ENCODE measurements around the gene SERTAD2.

The SERTAD2 gene

DNA sequence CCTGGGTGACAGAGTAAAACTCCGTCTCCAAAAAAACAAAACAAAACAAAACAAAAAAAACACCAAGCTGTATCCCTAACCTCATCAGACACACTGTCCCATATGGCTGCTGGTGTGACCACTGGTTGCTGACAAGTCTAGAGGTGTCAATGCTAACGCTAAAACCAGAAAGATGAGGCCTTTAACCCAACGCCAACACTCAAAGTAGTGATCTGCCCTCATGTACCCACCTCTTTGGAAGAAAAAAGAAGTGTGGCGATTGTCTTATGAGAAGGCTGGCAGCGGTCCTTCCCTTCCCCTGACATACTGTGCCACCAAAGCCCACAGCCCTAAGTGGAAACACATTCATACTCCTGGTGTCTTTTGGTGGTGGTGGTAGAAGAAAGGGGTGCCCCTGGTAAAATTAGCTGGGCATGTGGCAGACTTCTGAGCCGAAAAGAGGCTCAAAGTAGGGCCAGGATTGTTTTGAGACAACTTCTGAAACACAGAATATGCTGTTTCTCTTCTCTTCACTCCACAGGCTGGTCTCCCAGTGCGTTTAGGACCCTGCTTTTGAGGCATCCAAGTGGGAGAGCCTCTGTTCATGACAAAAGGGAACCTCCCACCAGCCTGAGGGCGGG lies 9.8 kb downstream of the SERTAD2 start:
- DNase-seq (ENCODE audit: low read depth), result no peak
- TF ChIP-seq MYC (IDR thresholded peaks at IDR 0.05; ENCODE audit: low read depth, low read length) (no peak), POLR2A (IDR thresholded peaks at IDR 0.05; ENCODE audit: extremely low read depth, insufficient read length) (no peak)
- TF ChIP-seq, protein P1, sequence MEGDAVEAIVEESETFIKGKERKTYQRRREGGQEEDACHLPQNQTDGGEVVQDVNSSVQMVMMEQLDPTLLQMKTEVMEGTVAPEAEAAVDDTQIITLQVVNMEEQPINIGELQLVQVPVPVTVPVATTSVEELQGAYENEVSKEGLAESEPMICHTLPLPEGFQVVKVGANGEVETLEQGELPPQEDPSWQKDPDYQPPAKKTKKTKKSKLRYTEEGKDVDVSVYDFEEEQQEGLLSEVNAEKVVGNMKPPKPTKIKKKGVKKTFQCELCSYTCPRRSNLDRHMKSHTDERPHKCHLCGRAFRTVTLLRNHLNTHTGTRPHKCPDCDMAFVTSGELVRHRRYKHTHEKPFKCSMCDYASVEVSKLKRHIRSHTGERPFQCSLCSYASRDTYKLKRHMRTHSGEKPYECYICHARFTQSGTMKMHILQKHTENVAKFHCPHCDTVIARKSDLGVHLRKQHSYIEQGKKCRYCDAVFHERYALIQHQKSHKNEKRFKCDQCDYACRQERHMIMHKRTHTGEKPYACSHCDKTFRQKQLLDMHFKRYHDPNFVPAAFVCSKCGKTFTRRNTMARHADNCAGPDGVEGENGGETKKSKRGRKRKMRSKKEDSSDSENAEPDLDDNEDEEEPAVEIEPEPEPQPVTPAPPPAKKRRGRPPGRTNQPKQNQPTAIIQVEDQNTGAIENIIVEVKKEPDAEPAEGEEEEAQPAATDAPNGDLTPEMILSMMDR (IDR thresholded peaks at IDR 0.05; ENCODE audit: low read depth, low read length), result no peak
- TF ChIP-seq, protein P2, sequence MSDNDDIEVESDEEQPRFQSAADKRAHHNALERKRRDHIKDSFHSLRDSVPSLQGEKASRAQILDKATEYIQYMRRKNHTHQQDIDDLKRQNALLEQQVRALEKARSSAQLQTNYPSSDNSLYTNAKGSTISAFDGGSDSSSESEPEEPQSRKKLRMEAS (IDR thresholded peaks at IDR 0.05; ENCODE audit: low read depth, low read length), result no peak
- H3K4me3 ChIP-seq (ENCODE audit: low read depth, low read length), result peak overlapping the region; percentile 81

DNA sequence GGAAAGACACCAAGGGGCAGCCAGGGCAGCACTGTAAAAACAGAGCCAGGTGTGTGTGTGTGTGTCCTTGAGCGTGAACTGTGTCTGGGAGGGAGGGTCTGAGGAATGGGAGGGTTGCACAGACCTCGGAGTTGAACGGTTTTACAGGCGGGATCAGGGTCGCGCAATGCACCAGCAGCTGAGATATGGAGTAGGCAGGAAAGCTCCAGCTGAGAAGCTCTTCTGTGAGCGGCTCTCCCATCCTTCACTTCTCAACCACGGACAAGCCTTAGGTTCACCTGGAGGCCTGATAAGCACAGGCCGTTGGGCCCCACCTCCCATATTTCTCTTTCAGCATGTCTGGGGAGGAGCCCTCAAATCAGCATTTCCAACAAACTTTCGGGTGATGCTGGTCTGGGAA lies 12.1 kb downstream of the SERTAD2 start:
- no peak for DNase-seq (ENCODE audit: low read depth)
- TF ChIP-seq POLR2A (IDR thresholded peaks at IDR 0.05; ENCODE audit: extremely low read depth, insufficient read length), result no peak
- TF ChIP-seq, protein P2 (IDR thresholded peaks at IDR 0.05; ENCODE audit: low read depth, low read length), result no peak
- no peak for TF ChIP-seq MYC (IDR thresholded peaks at IDR 0.05; ENCODE audit: low read depth, low read length)
- TF ChIP-seq, protein P1 (IDR thresholded peaks at IDR 0.05; ENCODE audit: low read depth, low read length), result no peak
- H3K4me3 ChIP-seq (ENCODE audit: low read depth, low read length), result no peak overlapping the region

DNA sequence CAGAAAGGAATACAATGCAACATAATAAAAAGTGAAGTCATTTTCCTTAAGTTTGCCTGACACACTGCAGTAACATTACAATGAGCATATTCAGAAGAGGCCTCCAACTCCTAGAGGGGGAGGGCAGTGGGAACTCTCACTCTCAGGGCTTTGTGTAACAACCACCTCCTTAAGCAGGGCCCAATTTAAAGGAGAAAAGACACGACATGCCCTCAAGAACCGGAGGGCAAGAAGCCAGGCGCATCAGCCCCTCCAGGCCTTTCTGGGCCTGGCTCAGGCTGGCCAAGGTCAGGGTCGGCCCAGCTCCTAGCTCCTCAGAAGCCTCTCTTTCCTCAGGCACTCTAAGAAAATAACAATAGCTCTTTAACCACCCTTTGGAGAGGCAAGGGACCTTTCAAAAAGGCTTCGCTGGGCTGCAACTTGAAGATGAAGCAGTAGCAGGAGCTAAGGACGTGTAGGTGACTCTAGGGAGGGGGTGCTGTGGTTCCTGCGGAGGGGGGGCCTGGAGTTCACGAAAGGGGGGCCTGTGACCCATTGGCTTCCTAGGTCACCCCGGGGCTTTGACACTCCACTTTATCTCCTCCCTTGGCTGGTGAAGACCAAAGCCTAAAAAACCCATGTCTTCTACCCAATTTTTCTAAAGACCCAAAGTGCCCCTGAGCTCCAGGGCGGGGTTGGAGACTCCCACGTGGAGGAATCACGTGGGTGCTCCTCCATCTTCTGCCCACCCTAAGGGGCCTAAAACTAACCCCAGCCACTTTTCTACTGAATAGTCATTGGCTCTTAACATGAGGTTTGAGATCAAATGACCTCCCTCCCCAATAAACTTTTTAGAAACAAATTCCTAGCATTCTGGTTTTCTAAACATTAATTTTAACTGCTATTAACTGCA lies 13.3 kb downstream of the SERTAD2 start:
- DNase-seq (ENCODE audit: low read depth), result peak; percentile 53
- no peak for TF ChIP-seq POLR2A (IDR thresholded peaks at IDR 0.05; ENCODE audit: extremely low read depth, insufficient read length)
- no peak for TF ChIP-seq MYC (IDR thresholded peaks at IDR 0.05; ENCODE audit: low read depth, low read length)
- TF ChIP-seq, protein P1 (IDR thresholded peaks at IDR 0.05; ENCODE audit: low read depth, low read length), result no peak
- TF ChIP-seq, protein P2 (IDR thresholded peaks at IDR 0.05; ENCODE audit: low read depth, low read length), result no peak
- no peak overlapping the region for H3K4me3 ChIP-seq (ENCODE audit: low read depth, low read length)

DNA sequence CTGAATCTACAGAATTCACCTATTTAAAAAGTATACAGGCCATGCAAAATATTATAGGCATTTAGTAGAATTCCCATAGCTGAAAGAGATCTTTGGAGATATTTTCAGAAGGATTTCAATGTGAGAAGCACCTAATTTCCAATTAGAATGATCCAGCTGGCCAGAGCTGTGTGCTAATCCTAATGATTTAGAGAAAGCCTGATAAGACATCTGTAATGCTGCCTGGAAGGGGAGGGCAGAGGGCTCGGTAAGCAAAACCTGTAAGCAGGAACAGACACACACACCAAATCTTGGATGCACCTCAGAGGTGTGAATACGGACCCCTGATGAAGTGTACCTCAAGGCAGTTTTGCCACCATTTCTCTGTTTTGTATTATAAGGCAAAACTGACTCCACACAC lies 14.0 kb downstream of the SERTAD2 start:
- no peak for DNase-seq (ENCODE audit: low read depth)
- TF ChIP-seq MYC (IDR thresholded peaks at IDR 0.05; ENCODE audit: low read depth, low read length) (no peak), POLR2A (IDR thresholded peaks at IDR 0.05; ENCODE audit: extremely low read depth, insufficient read length) (no peak)
- TF ChIP-seq, protein P1 (IDR thresholded peaks at IDR 0.05; ENCODE audit: low read depth, low read length), result no peak
- TF ChIP-seq, protein P2 (IDR thresholded peaks at IDR 0.05; ENCODE audit: low read depth, low read length), result no peak
- no peak overlapping the region for H3K4me3 ChIP-seq (ENCODE audit: low read depth, low read length)

DNA sequence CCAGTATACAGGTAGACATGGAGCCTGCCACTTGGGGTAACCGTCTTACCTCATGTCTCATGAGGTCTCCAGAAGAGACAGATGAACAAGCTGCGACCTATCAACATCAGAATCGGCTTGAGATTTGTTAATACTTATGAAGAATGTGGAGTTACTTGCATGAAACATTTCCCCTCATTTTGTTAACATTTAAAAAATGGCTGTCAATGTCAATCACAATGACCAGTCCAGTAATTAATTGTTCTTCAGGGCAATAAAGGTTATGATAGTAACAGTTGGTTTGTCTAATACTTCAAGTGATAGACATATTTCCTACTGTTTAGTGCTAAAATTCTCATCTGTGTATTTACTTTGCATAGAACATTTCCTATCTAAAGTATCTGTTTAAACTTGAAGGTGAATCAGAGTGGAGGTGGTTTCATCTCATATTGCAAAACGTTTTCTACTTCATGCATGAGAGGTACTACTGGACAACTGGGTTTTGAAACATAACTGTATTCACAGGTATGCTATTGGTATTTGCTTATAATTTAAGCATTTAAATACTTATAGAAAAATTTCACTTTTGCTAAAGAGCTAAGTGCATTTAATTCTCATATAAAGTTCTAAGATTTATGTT lies 15.1 kb downstream of the SERTAD2 start:
- no peak for TF ChIP-seq POLR2A (IDR thresholded peaks at IDR 0.05; ENCODE audit: extremely low read depth, insufficient read length)
- TF ChIP-seq, protein P1 (IDR thresholded peaks at IDR 0.05; ENCODE audit: low read depth, low read length), result no peak
- TF ChIP-seq, protein P2 (IDR thresholded peaks at IDR 0.05; ENCODE audit: low read depth, low read length), result no peak
- no peak for TF ChIP-seq MYC (IDR thresholded peaks at IDR 0.05; ENCODE audit: low read depth, low read length)
- no peak overlapping the region for H3K4me3 ChIP-seq (ENCODE audit: low read depth, low read length)
- DNase-seq (ENCODE audit: low read depth), result no peak
